HepG2 (cell line): ENCODE results near the gene TBC1D10B. TPM values are rescaled to one million over a fixed set of nuclear protein-coding genes. Genes with fewer than 3 reads are reported as not detected.

Experiments
- BATF2 ChIP-seq: sonication (generic); formaldehyde crosslinking; IDR thresholded peaks from 2 replicates; pipeline ENCODE4 v1.8.0; 2022; ENCODE audit warnings: mild to moderate bottlenecking, missing genetic modification reagents, moderate library complexity
- CAMTA2 ChIP-seq: sonication (generic); formaldehyde crosslinking; IDR thresholded peaks from 2 replicates; pipeline ENCODE4 v1.4.0; 2020; ENCODE audit warnings: mild to moderate bottlenecking, missing genetic modification reagents, borderline replicate concordance
- HINFP ChIP-seq: sonication (generic); formaldehyde crosslinking; IDR thresholded peaks from 2 replicates; pipeline ENCODE4 v1.4.0; 2020; ENCODE audit warnings: low read depth, mild to moderate bottlenecking, missing genetic modification reagents
- IKZF5 ChIP-seq: IDR thresholded peaks from 2 replicates; pipeline ENCODE4 v1.6.1; 2018; ENCODE audit warnings: missing genetic modification reagents, mild to moderate bottlenecking, missing compliant biosample characterization
- KLF6 ChIP-seq: IDR thresholded peaks from 2 replicates; pipeline ENCODE4 v1.8.0; 2016; ENCODE audit warnings: missing biosample characterization, missing genetic modification reagents
- MAFK ChIP-seq, 2 experiments: IDR thresholded peaks in 1 of 2; conservative IDR thresholded peaks in 1 of 2; 2 replicates each; pipeline ENCODE4 v1.6.1; 2011; ENCODE audit warnings: improper control_type of control experiment in 2 of 2, low read length in 2 of 2
- MTA3 ChIP-seq: sonication (generic); formaldehyde crosslinking; IDR thresholded peaks from 2 replicates; pipeline ENCODE4 v1.4.0; 2020; ENCODE audit warnings: missing genetic modification reagents
- NFE2 ChIP-seq: sonication (generic); formaldehyde crosslinking; IDR thresholded peaks from 2 replicates; pipeline ENCODE4 v1.4.0; 2020; ENCODE audit warnings: missing genetic modification reagents
- PPARG ChIP-seq: conservative IDR thresholded peaks from 2 replicates; pipeline ENCODE4 v1.6.1; 2016; ENCODE audit warnings: missing biosample characterization, missing genetic modification reagents
- RNF2 ChIP-seq: fragments of 450-650 bp; conservative IDR thresholded peaks from 2 replicates; pipeline ENCODE4 v1.6.1; 2016; ENCODE audit warnings: low read depth
- SIX1 ChIP-seq: sonication (generic); formaldehyde crosslinking; IDR thresholded peaks from 2 replicates; pipeline ENCODE4 v1.4.0; 2020; ENCODE audit warnings: missing genetic modification reagents, borderline replicate concordance
- SKI ChIP-seq: fragments of 450-650 bp; IDR thresholded peaks from one replicate; pipeline ENCODE4 v1.6.1; 2018; ENCODE audit warnings: mild to moderate bottlenecking; ENCODE audit not compliant: partially characterized antibody
- SMAD9 ChIP-seq: sonication (generic); formaldehyde crosslinking; IDR thresholded peaks from 2 replicates; pipeline ENCODE4 v1.5.1; 2020; ENCODE audit warnings: mild to moderate bottlenecking, missing genetic modification reagents
- WIZ ChIP-seq: sonication (generic); formaldehyde crosslinking; IDR thresholded peaks from 2 replicates; pipeline ENCODE4 v1.5.1; 2020; ENCODE audit warnings: mild to moderate bottlenecking, missing genetic modification reagents
- XRCC5 ChIP-seq: fragments of 200-400 bp; formaldehyde crosslinking; optimal IDR thresholded peaks from 2 replicates; pipeline ENCODE3; 2017; ENCODE audit warnings: mild to moderate bottlenecking, low read length
- ZMYM2 ChIP-seq: sonication (generic); formaldehyde crosslinking; IDR thresholded peaks from 2 replicates; pipeline ENCODE4 v1.8.0; 2022; ENCODE audit warnings: mild to moderate bottlenecking, missing genetic modification reagents
- ZNF10 ChIP-seq: sonication (generic); formaldehyde crosslinking; IDR thresholded peaks from 2 replicates; pipeline ENCODE4 v1.4.0; 2020; ENCODE audit warnings: mild to moderate bottlenecking, low read depth, missing genetic modification reagents, borderline replicate concordance
- ZNF260 ChIP-seq: sonication (generic); formaldehyde crosslinking; IDR thresholded peaks from 2 replicates; pipeline ENCODE4 v1.4.0; 2020; ENCODE audit warnings: missing genetic modification reagents, low read depth, mild to moderate bottlenecking, borderline replicate concordance
- ZNF343 ChIP-seq: sonication (generic); formaldehyde crosslinking; IDR thresholded peaks from 2 replicates; pipeline ENCODE4 v1.4.0; 2020; ENCODE audit warnings: mild to moderate bottlenecking, missing genetic modification reagents
- ZNF460 ChIP-seq: sonication (generic); formaldehyde crosslinking; IDR thresholded peaks from 2 replicates; pipeline ENCODE4 v1.5.1; 2020; ENCODE audit warnings: missing genetic modification reagents, mild to moderate bottlenecking, borderline replicate concordance
- ZNF503 ChIP-seq: sonication (generic); formaldehyde crosslinking; IDR thresholded peaks from 2 replicates; pipeline ENCODE4 v1.4.0; 2020; ENCODE audit warnings: missing genetic modification reagents
- ZNF672 ChIP-seq: sonication (generic); formaldehyde crosslinking; IDR thresholded peaks from 2 replicates; pipeline ENCODE4 v1.8.1; 2022; ENCODE audit warnings: missing genetic modification reagents
- ZNF75D ChIP-seq: sonication (generic); formaldehyde crosslinking; IDR thresholded peaks from 2 replicates; pipeline ENCODE4 v1.8.1; 2023; ENCODE audit warnings: missing genetic modification reagents, mild to moderate bottlenecking, borderline replicate concordance
- polyA plus RNA-seq, 8 experiments: library from polyadenylated mRNA; depleted of rRNA in 3 of 8; stranded (reverse) in 7 of 8; unstranded in 1 of 8; fragments of >200 nt; fragmentation: Illumina TruSeq in 4 of 8; extraction: Trizol in 4 of 8; gene quantifications; 2 replicates each; pipeline versions ENCODE4 v1.2.1 to v1.2.3, GENCODE V29; 2011 to 2016; ENCODE audit warnings: low read depth in 4 of 8, missing spikeins in 1 of 8, mixed read lengths in 1 of 8; ENCODE audit not compliant: insufficient read depth in 1 of 8
- total RNA-seq, 5 experiments: library from RNA; depleted of rRNA; stranded (reverse); fragments of >200 nt; fragmentation: Illumina TruSeq; extraction: Trizol; gene quantifications; 2 replicates each; pipeline ENCODE4 v1.2.3, GENCODE V29; 2016; ENCODE audit warnings: low read depth in 1 of 5
- TF ChIP-seq, protein P1 (sequence below): sonication (generic); formaldehyde crosslinking; IDR thresholded peaks from 2 replicates; pipeline ENCODE4 v1.8.1; 2023; ENCODE audit warnings: mild to moderate bottlenecking, missing genetic modification reagents

Gene TBC1D10B
- total and polyA plus RNA-seq, 2 of the 13 experiments (the other 11 are each of a cell fraction or from before 2014, with no cell fraction given), result 15.7 to 24.8 TPM

GRCh38 chr16:30370456-30371247 is at the start of gene TBC1D10B (continued):
- TF ChIP-seq HINFP (no peak), PPARG (CRISPR knock-in tag) (no peak; the same call in 1 of the 2 replicates), XRCC5 (peak; percentile 60), ZNF672 (CRISPR knock-in tag) (no peak), CAMTA2 (CRISPR knock-in tag) (no peak), IKZF5 (CRISPR knock-in tag) (peak; percentile 56), SKI (no peak), RNF2 (no peak), BATF2 (CRISPR knock-in tag) (no peak), SIX1 (no peak; the same call in 1 of the 2 replicates), WIZ (no peak), ZNF10 (no peak), ZNF343 (CRISPR knock-in tag) (no peak), ZNF75D (CRISPR knock-in tag) (no peak), SMAD9 (no peak), NFE2 (CRISPR knock-in tag) (no peak), MTA3 (no peak), ZNF503 (CRISPR knock-in tag) (no peak), ZNF260 (CRISPR knock-in tag) (no peak), MAFK (conservative IDR thresholded peaks at IDR 0.05 in 1 of 2, IDR thresholded peaks at IDR 0.05 in 1 of 2; ENCODE audit: low read length in 2 of 2) (peak; percentile 44 to 79), ZMYM2 (CRISPR knock-in tag) (no peak), ZNF460 (no peak), KLF6 (CRISPR knock-in tag) (0 out of 2 replicates have a peak, but pooled peaks have one; percentile 18)
- TF ChIP-seq, protein P1, sequence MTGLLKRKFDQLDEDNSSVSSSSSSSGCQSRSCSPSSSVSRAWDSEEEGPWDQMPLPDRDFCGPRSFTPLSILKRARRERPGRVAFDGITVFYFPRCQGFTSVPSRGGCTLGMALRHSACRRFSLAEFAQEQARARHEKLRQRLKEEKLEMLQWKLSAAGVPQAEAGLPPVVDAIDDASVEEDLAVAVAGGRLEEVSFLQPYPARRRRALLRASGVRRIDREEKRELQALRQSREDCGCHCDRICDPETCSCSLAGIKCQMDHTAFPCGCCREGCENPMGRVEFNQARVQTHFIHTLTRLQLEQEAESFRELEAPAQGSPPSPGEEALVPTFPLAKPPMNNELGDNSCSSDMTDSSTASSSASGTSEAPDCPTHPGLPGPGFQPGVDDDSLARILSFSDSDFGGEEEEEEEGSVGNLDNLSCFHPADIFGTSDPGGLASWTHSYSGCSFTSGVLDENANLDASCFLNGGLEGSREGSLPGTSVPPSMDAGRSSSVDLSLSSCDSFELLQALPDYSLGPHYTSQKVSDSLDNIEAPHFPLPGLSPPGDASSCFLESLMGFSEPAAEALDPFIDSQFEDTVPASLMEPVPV (CRISPR knock-in tag), result no peak
